Measurements from ENCODE around the gene HES1. TPM values are rescaled to one million over a fixed set of nuclear protein-coding genes. Genes with fewer than 3 reads are reported as not detected.

HES1 gene
- total RNA-seq, 1 donor from 2014 or later: 99.9 TPM

DNA sequence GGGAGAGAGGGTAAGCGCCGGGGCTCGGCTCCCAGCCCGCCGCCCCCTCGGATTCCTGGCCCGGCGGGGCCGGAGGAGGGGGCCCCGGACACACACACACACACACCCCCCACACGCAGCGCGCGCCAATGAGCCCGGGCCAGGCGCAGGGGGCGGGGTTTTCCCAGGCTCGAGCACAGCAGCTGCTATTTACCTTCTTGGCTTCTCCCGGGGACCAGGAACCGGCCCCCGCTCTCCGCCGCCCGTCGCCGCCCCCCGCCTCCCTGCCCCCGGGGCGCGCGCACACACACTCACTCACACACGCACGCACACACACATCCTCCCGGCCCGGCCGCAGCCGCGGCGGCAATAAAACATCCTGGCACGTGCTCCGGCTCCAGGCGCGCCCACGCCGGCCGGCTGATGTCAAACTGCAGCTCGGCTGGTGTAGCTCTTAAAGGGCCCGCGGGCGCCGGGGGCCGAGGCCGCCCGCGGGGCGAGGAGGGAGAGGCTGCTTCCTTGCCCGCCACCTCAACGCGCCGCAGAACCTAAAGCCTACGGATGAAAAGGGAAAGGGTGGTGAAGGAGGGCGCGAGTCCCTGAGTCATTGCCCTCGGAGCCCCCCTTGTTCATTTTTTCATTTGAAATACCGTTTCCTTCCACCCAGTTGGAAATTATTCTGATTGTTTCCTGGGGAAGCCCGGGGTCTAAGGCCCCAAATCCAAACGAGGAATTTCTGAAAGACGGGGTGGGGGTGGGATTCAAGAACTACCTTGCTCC, 1.0 kb upstream of the HES1 start:
- Mint-ChIP-seq H3K4me3 (peak overlapping the region; percentile 96), H3K36me3 (peaks cover 7% of the 10 kb centered on the region), H3K4me1 (peaks cover 56% of the 10 kb centered on the region), H3K27ac (peak overlapping the region; percentile 98), H3K27me3 (ENCODE audit: low read depth) (no peaks in the 10 kb centered on the region), H3K9me3 (no peaks in the 10 kb centered on the region)
- DNase-seq (ENCODE audit: low spot score in 2 of 2, unreplicated experiment in 2 of 2): peak; percentile 90 to 93
- TF ChIP-seq, protein P1, sequence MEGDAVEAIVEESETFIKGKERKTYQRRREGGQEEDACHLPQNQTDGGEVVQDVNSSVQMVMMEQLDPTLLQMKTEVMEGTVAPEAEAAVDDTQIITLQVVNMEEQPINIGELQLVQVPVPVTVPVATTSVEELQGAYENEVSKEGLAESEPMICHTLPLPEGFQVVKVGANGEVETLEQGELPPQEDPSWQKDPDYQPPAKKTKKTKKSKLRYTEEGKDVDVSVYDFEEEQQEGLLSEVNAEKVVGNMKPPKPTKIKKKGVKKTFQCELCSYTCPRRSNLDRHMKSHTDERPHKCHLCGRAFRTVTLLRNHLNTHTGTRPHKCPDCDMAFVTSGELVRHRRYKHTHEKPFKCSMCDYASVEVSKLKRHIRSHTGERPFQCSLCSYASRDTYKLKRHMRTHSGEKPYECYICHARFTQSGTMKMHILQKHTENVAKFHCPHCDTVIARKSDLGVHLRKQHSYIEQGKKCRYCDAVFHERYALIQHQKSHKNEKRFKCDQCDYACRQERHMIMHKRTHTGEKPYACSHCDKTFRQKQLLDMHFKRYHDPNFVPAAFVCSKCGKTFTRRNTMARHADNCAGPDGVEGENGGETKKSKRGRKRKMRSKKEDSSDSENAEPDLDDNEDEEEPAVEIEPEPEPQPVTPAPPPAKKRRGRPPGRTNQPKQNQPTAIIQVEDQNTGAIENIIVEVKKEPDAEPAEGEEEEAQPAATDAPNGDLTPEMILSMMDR (IDR thresholded peaks at IDR 0.05; ENCODE audit: unreplicated experiment): no peak

DNA sequence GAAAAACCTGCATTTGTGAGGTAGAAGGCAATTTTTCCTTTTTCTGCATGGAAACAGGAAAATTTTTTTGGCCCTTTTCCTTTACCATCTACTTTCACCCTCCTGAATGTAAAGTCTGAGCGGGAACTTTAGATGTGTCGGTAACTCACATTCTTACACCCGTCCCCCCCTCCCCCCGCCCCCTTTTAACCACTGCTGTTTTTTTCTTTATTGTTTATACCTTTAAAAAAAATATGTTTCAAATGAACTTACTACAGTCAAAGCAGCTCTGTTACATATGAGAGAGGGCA, 487 bp upstream of the HES1 start:
- Mint-ChIP-seq H3K9me3 (no peaks in the 10 kb centered on the region), H3K27me3 (ENCODE audit: low read depth) (no peaks in the 10 kb centered on the region), H3K4me3 (peak overlapping the region; percentile 96), H3K4me1 (peaks cover 56% of the 10 kb centered on the region), H3K27ac (peak overlapping the region; percentile 98), H3K36me3 (peaks cover 7% of the 10 kb centered on the region)
- no peak for DNase-seq (ENCODE audit: low spot score in 2 of 2, unreplicated experiment in 2 of 2)
- TF ChIP-seq, protein P1 (IDR thresholded peaks at IDR 0.05; ENCODE audit: unreplicated experiment): no peak

DNA sequence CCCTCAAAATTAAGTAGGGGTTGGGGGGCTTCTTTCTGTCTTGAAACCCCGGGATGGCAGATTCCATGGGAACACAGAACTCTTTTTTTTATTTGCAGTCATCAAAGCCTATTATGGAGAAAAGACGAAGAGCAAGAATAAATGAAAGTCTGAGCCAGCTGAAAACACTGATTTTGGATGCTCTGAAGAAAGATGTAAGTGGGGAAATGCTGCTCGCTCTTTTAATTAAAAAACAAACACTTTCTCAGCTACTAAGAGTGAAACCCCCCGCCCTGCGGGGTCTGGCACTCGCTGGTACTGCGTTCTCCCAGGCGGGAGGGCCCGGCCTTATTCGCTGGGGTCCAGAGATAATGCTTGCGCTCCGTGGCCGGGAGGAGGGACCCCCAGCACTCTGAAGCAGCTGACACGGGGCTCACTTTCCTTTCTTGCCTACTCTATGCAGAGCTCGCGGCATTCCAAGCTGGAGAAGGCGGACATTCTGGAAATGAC, 615 bp downstream of the HES1 start:
- Mint-ChIP-seq H3K9me3 (no peaks in the 10 kb centered on the region), H3K4me3 (peak overlapping the region; percentile 96), H3K27me3 (ENCODE audit: low read depth) (no peaks in the 10 kb centered on the region), H3K36me3 (peaks cover 7% of the 10 kb centered on the region), H3K27ac (peak overlapping the region; percentile 98), H3K4me1 (peaks cover 47% of the 10 kb centered on the region)
- no peak for DNase-seq (ENCODE audit: low spot score in 2 of 2, unreplicated experiment in 2 of 2)
- TF ChIP-seq, protein P1 (IDR thresholded peaks at IDR 0.05; ENCODE audit: unreplicated experiment): no peak

DNA sequence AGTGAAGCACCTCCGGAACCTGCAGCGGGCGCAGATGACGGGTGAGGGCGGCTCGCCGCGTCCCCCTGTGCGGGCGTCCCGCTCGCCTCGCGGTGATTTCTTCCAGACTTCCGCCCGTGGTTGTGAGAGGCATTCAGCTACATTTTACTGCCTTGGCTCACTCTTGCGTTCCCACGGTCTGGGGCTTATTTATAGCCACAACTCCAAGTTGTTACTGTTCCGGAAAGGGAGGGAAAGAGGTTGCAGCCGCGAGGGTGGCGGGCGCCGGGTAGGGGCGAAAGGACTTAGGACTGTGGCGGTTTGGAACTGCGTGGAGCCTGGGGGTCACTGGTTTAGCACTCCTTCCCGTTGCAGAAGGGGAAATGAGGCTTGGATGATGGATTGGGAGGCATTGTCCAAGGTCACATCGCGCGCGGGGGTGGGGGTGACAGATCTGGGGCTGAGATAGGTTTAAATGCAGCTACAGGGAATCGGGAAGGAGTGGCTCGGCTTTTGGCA, 1.1 kb downstream of the HES1 start:
- DNase-seq (ENCODE audit: low spot score in 2 of 2, unreplicated experiment in 2 of 2): peak; percentile 36 to 66
- Mint-ChIP-seq H3K36me3 (peaks cover 7% of the 10 kb centered on the region), H3K27ac (peak overlapping the region; percentile 98), H3K27me3 (ENCODE audit: low read depth) (no peaks in the 10 kb centered on the region), H3K9me3 (no peaks in the 10 kb centered on the region), H3K4me3 (peak overlapping the region; percentile 96), H3K4me1 (peaks cover 47% of the 10 kb centered on the region)
- TF ChIP-seq, protein P1 (IDR thresholded peaks at IDR 0.05; ENCODE audit: unreplicated experiment): no peak

DNA sequence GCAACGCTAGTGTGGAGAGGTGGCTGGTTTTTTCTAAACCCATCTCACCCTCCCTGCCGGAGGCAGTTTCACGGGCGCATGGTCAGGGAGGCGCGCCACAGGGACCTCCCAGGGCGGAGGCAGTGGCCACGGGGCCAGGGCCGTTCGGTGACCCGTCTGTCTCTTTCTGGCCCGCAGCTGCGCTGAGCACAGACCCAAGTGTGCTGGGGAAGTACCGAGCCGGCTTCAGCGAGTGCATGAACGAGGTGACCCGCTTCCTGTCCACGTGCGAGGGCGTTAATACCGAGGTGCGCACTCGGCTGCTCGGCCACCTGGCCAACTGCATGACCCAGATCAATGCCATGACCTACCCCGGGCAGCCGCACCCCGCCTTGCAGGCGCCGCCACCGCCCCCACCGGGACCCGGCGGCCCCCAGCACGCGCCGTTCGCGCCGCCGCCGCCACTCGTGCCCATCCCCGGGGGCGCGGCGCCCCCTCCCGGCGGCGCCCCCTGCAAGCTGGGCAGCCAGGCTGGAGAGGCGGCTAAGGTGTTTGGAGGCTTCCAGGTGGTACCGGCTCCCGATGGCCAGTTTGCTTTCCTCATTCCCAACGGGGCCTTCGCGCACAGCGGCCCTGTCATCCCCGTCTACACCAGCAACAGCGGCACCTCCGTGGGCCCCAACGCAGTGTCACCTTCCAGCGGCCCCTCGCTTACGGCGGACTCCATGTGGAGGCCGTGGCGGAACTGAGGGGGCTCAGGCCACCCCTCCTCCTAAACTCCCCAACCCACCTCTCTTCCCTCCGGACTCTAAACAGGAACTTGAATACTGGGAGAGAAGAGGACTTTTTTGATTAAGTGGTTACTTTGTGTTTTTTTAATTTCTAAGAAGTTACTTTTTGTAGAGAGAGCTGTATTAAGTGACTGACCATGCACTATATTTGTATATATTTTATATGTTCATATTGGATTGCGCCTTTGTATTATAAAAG, 1.8 kb downstream of the HES1 start:
- Mint-ChIP-seq H3K4me1 (peaks cover 47% of the 10 kb centered on the region), H3K9me3 (no peaks in the 10 kb centered on the region), H3K27me3 (ENCODE audit: low read depth) (no peaks in the 10 kb centered on the region), H3K36me3 (peaks cover 7% of the 10 kb centered on the region), H3K4me3 (peak overlapping the region; percentile 96), H3K27ac (peak overlapping the region; percentile 98)
- peak; percentile 34 to 63 for DNase-seq (ENCODE audit: low spot score in 2 of 2, unreplicated experiment in 2 of 2)
- TF ChIP-seq, protein P1 (IDR thresholded peaks at IDR 0.05; ENCODE audit: unreplicated experiment): no peak
